ENCODE results near the gene DHRS13.
A peak's percentile ranks its signal among the peaks of the same experiment; 100 is the strongest.

Gene DHRS13

DNA sequence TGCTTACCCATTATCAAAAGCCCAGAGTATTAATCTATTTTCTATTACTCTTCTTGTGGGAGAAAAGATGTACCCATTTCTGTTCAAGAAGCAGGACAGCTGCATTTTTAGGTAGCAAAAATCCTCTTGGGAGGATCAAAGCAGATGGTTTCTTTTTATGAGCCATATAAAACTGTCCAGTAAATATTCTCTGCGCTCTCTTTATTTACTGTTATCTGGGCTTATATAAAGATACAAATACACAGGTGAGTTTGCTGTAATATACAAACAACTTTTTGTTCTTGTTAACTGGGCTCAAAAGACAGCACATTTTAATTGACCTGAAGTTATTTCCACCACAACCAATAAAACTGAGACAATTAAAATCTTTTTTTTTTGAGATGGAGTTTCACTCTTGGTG lies 38.4 kb upstream of the DHRS13 start:
- Histone ChIP-seq H3K4me3 (ENCODE audit: severe bottlenecking) (no peak overlapping the region), H3K36me3 (ENCODE audit: low read depth) (peaks cover 44% of the 10 kb centered on the region), H3K4me1 (ENCODE audit: insufficient read depth, poor library complexity, severe bottlenecking) (peaks cover 29% of the 10 kb centered on the region), H3K27ac (ENCODE audit: poor library complexity, severe bottlenecking) (no peak overlapping the region), H3K9me3 (ENCODE audit: severe bottlenecking) (no peaks in the 10 kb centered on the region), H3K27me3 (ENCODE audit: insufficient read depth, poor library complexity, severe bottlenecking) (no peaks in the 10 kb centered on the region)
- ATAC-seq (ENCODE audit: low read depth) (no peak), DNase-seq (ENCODE audit: low spot score) (no peak)
- no peak for TF ChIP-seq CTCF (IDR thresholded peaks at IDR 0.05; ENCODE audit: poor library complexity, severe bottlenecking)

GRCh38 chr17:28940675-28941074 lies 37.8 kb upstream of the DHRS13 start:
- DNase-seq (ENCODE audit: low spot score) (no peak), ATAC-seq (ENCODE audit: low read depth) (no peak)
- Histone ChIP-seq H3K27me3 (ENCODE audit: insufficient read depth, poor library complexity, severe bottlenecking) (no peaks in the 10 kb centered on the region), H3K4me3 (ENCODE audit: severe bottlenecking) (no peak overlapping the region), H3K9me3 (ENCODE audit: severe bottlenecking) (no peaks in the 10 kb centered on the region), H3K4me1 (ENCODE audit: insufficient read depth, poor library complexity, severe bottlenecking) (peaks cover 24% of the 10 kb centered on the region), H3K36me3 (ENCODE audit: low read depth) (peaks cover 46% of the 10 kb centered on the region), H3K27ac (ENCODE audit: poor library complexity, severe bottlenecking) (no peak overlapping the region)
- TF ChIP-seq CTCF (IDR thresholded peaks at IDR 0.05; ENCODE audit: poor library complexity, severe bottlenecking) = no peak

DNA sequence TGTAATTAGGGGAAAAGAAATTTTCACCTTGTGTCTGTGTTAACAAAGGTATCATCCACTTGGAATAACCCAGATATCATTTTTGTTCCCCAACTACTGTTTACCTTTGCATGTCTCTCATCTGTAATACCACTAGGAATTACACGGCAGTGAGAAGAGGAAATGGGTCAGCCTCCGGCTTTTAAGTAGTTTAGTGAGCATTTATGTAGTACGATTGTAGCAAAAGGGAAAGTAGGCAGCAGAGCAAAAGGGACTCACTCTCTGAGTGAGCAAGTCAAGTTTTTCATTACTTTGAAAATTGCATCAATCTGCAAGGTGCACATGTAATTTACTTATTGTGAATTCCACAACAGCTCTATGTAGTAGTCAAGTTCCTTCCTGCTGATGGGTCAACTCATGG lies 37.3 kb upstream of the DHRS13 start:
- no peaks in the 10 kb centered on the region for H3K9me3 ChIP-seq (ENCODE audit: severe bottlenecking)
- DNase-seq (ENCODE audit: low spot score) (no peak), ATAC-seq (ENCODE audit: low read depth) (no peak)
- TF ChIP-seq CTCF (IDR thresholded peaks at IDR 0.05; ENCODE audit: poor library complexity, severe bottlenecking) = no peak
- peaks cover 19% of the 10 kb centered on the region for H3K4me1 ChIP-seq (ENCODE audit: insufficient read depth, poor library complexity, severe bottlenecking)
- peaks cover 45% of the 10 kb centered on the region for H3K36me3 ChIP-seq (ENCODE audit: low read depth)
- no peaks in the 10 kb centered on the region for H3K27me3 ChIP-seq (ENCODE audit: insufficient read depth, poor library complexity, severe bottlenecking)
- H3K4me3 ChIP-seq (ENCODE audit: severe bottlenecking) = no peak overlapping the region
- H3K27ac ChIP-seq (ENCODE audit: poor library complexity, severe bottlenecking) = no peak overlapping the region

- DNase-seq (ENCODE audit: low spot score) (no peak), ATAC-seq (ENCODE audit: low read depth) (peak; percentile 36; the same call in 1 of the 3 replicates)
- H3K9me3 ChIP-seq (ENCODE audit: severe bottlenecking) = no peaks in the 10 kb centered on the region
- no peak overlapping the region for H3K4me3 ChIP-seq (ENCODE audit: severe bottlenecking)
- peaks cover 19% of the 10 kb centered on the region for H3K4me1 ChIP-seq (ENCODE audit: insufficient read depth, poor library complexity, severe bottlenecking)
- peaks cover 37% of the 10 kb centered on the region for H3K36me3 ChIP-seq (ENCODE audit: low read depth)
- no peak for TF ChIP-seq CTCF (IDR thresholded peaks at IDR 0.05; ENCODE audit: poor library complexity, severe bottlenecking)
- H3K27me3 ChIP-seq (ENCODE audit: insufficient read depth, poor library complexity, severe bottlenecking) = no peaks in the 10 kb centered on the region
- H3K27ac ChIP-seq (ENCODE audit: poor library complexity, severe bottlenecking) = peak overlapping the region; percentile 26
These were observed 35.7 kb upstream of the DHRS13 start for GRCh38 chr17:28938552-28938951.

GRCh38 chr17:28937044-28937729 lies 34.3 kb upstream of the DHRS13 start:
- no peaks in the 10 kb centered on the region for H3K9me3 ChIP-seq (ENCODE audit: severe bottlenecking)
- H3K4me1 ChIP-seq (ENCODE audit: insufficient read depth, poor library complexity, severe bottlenecking) = peaks cover 19% of the 10 kb centered on the region
- TF ChIP-seq CTCF (IDR thresholded peaks at IDR 0.05; ENCODE audit: poor library complexity, severe bottlenecking) = no peak
- peak overlapping the region; percentile 26 for H3K27ac ChIP-seq (ENCODE audit: poor library complexity, severe bottlenecking)
- H3K4me3 ChIP-seq (ENCODE audit: severe bottlenecking) = no peak overlapping the region
- ATAC-seq (ENCODE audit: low read depth) = peak; percentile 57; the same call in 1 of the 3 replicates
- peaks cover 31% of the 10 kb centered on the region for H3K36me3 ChIP-seq (ENCODE audit: low read depth)
- no peak for DNase-seq (ENCODE audit: low spot score)
- H3K27me3 ChIP-seq (ENCODE audit: insufficient read depth, poor library complexity, severe bottlenecking) = no peaks in the 10 kb centered on the region
